NT2/D1 (cell line): ENCODE data around the gene OR2W3.

ENCODE experiments used
- YY1 ChIP-seq: IDR thresholded peaks from 2 replicates; pipeline ENCODE4 v1.6.1; 2011; ENCODE audit not compliant: insufficient read length, insufficient read depth
- ZNF274 ChIP-seq: IDR thresholded peaks from 2 replicates; pipeline ENCODE4 v1.6.1; 2011; ENCODE audit warnings: mild to moderate bottlenecking, low read depth, low read length

DNA sequence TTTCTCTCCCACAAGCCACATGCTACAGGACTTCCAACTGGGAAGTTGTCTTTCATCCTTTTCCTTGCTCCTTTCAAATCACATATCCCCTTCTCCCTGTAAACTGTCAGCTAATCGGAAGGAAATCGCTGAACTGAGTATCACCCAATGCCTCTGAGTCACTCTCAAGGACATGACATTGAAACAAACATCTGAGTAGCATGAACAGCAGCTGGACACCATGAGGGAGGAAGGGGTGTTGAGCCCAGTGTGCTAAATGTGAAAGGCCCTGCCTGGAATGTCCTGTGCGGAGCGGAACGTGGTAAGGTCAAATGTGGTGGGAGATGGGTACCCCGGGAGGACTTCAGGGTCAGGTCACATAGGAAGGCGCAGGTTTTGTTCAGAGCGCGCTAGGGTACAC lies 29.5 kb downstream of the OR2W3 start, which contains the start of gene OR2AJ1:
- no peak for TF ChIP-seq YY1
- TF ChIP-seq ZNF274: no peak
